Diencephalon (tissue), 1 donor: Measurements from ENCODE around the gene LRRC18. TPM values are rescaled to one million over a fixed set of nuclear protein-coding genes. Genes with fewer than 3 reads are reported as not detected.

Experiments used
- small RNA-seq: library from RNA; depleted of rRNA; stranded (forward); fragments of <200 nt; gene quantifications from one replicate; pipeline ENCODE3, GENCODE V24; 2014
- total RNA-seq: library from RNA; depleted of rRNA; stranded (reverse); fragments of >200 nt; gene quantifications from one replicate; pipeline ENCODE4 v1.2.3, GENCODE V29; 2014

LRRC18 gene
- total RNA-seq: 0.23 TPM

DNA sequence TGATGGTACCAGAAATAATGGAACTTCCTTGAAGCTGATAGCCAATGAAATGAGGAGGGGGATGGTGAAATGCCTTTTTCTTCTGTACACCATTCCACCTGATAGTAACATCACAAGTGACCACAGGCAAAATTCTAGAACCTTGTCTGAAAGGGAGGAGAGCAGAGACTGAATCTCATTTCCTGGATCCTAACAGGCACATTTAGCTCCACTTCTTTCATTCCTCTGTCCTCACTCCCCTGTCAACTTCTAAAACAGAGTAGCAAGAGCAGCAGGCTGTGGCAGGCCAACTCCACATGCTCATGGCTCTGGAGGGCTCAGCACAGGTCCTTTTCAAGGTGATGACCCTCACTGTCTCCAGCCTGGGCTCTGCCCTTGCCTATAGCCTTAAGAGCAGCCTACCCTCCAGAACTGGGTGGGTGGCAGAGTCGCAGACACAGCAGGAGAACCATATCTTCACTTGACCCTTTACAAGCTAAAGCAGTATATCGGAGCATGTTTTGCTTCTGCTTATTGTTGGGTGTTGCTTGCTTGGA, at the start of gene LRRC18:
Gene LRRC18 (minus strand): TSS at position 51 of the 536 bp plus-strand sequence. CDS start 25,685 bp downstream, outside the sequence.

Small RNA genes within 50 kb of the gene (small RNA-seq; reads per million reads assigned to genes)
- gene MIR4294: not detected

Other genes starting within 250 kb of the LRRC18 start
- gene VSTM4, start 175.7 kb upstream of the LRRC18 start, total RNA-seq: 7.8 TPM
- gene FAM170B, start 194.2 kb upstream of the LRRC18 start, total RNA-seq: not detected
- 2.1 TPM for gene TMEM273, start 248.6 kb upstream of the LRRC18 start, total RNA-seq